H7 (cell line): ENCODE results near the gene RARRES2. TPM values are rescaled to one million over a fixed set of nuclear protein-coding genes. Genes with fewer than 3 reads are reported as not detected.
A peak's percentile ranks its signal among the peaks of the same experiment; 100 is the strongest.
"Not testable (repeated sequence)": the region's sequence is repeated elsewhere in the genome, so short reads cannot be mapped to it uniquely, and the experiment has no call there.

Source experiments
- DNase-seq: peaks from one replicate; pipeline ENCODE4 v3.0.0; 2012
- H3K27me3 ChIP-seq: 2 replicates; pipeline ENCODE4 v1.6.0; 2011; ENCODE audit warnings: mild to moderate bottlenecking, low read length; ENCODE audit not compliant: control insufficient read depth, insufficient read depth
- H3K36me3 ChIP-seq: replicated peaks from 2 replicates; pipeline ENCODE4 v1.5.1; 2011; ENCODE audit warnings: low read length; ENCODE audit not compliant: control insufficient read depth, insufficient read depth
- H3K4me3 ChIP-seq: 2 replicates; pipeline ENCODE4 v1.5.1; 2011; ENCODE audit warnings: low read depth, mild to moderate bottlenecking, control low read depth, low read length, moderate library complexity; ENCODE audit not compliant: insufficient read depth
- total RNA-seq: library from RNA; depleted of rRNA; stranded (reverse); fragments of >200 nt; shearing (Covaris generic); gene quantifications from 2 replicates; pipeline ENCODE4 v1.2.3, GENCODE V29; 2014; rRNA removed

The RARRES2 gene
- total RNA-seq: 198 and 223 TPM in 2 replicates

DNA sequence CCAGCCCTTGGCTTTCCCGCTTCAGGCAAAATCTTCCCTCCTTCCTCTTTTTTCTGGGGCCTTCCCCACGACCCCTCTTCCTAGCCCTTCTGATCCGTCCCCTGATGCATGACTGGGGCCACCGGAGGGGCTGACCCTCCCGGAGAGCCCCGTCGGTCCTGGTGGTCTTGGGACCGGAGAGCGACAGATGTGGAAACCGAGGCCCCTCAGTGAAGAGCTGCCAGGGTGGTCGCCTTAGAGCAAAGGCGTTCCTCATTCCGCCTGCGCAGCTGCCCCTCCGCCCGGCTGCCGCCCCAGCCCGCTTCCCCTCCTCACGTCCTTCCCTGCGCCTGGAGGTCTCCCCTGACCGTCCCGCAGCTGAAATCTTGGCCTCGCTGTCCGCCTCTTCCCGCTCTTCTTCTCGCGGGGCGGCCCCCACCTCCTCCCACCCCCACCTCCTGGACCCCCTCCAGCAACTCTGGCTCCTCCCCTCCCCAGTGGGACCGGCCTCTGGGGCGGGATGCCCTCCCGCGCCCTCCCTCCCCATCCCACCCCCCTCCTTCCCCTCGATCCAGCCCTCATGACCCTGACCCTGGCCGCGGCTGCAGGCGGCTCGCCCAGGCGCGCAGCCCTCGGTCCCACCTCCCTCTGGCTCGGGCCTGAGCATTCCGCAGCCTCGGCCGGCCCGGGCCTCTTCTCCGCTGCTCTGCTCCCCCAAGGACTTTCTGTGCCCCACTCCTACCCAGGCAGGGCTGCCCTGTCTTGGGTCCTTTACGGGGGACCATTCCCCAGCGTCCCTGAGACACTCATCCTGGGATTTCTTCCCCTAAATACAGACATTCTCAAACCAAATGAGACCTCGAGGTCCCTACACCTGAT lies at the start of gene RARRES2:
Gene RARRES2, minus strand, starts transcription at position 367 of the 858 bp plus-strand sequence. CDS start 1,020 bp downstream, outside the sequence.
- Histone ChIP-seq H3K27me3 (peaks cover 31% of the 10 kb centered on the region), H3K36me3 (peaks cover 11% of the 10 kb centered on the region), H3K4me3 (peak within 1 kb of the TSS; percentile 80)
- DNase-seq: peak; percentile 95

DNA sequence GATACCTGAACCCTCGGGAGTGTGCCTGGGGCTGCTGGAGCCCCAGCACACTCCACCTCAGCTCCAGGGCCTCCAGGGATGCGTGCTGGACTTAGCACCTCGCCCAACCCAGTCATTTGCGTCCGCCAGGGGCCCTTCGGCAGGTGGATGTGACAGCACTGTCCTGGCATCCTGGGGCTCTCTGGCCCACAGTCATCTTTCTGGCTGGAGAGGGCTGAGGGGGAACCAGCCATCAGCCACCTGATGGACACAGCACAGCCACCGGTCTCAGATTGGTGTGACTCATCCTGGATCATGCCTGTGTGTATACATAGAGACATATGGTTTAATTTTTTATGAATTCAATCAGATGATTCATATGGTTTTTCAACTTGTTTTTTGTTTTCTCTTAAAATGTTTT lies 48.8 kb upstream of the RARRES2 start:
- Histone ChIP-seq H3K4me3 (no peak overlapping the region), H3K36me3 (peaks cover 8% of the 10 kb centered on the region), H3K27me3 (no peaks in the 10 kb centered on the region)
- DNase-seq: no peak

- DNase-seq: no peak
Observed at GRCh38 chr7:150389532-150389816, 48.0 kb upstream of the RARRES2 start.

GRCh38 chr7:150388709-150389531 lies 47.5 kb upstream of the RARRES2 start:
- H3K27me3 ChIP-seq: no peaks in the 10 kb centered on the region
- H3K4me3 ChIP-seq: no peak overlapping the region
- peaks cover 8% of the 10 kb centered on the region for H3K36me3 ChIP-seq
- no peak for DNase-seq

More at GRCh38 chr7:150389532-150389816, 48.0 kb upstream of the RARRES2 start:
- H3K4me3 ChIP-seq: no peak overlapping the region
- H3K27me3 ChIP-seq: no peaks in the 10 kb centered on the region
- peaks cover 8% of the 10 kb centered on the region for H3K36me3 ChIP-seq

GRCh38 chr7:150388306-150388705 lies 46.9 kb upstream of the RARRES2 start:
- Histone ChIP-seq H3K36me3 (peaks cover 8% of the 10 kb centered on the region), H3K4me3 (no peak overlapping the region), H3K27me3 (no peaks in the 10 kb centered on the region)
- no peak for DNase-seq

- not testable (repeated sequence) for H3K36me3 ChIP-seq, DNase-seq, H3K27me3 ChIP-seq, H3K4me3 ChIP-seq
Observed at GRCh38 chr7:150385884-150386283, 44.5 kb upstream of the RARRES2 start.

- Histone ChIP-seq H3K27me3 (no peaks in the 10 kb centered on the region), H3K36me3 (peaks cover 8% of the 10 kb centered on the region), H3K4me3 (no peak overlapping the region)
- no peak for DNase-seq
Observed at GRCh38 chr7:150385302-150385723, 43.9 kb upstream of the RARRES2 start.

- H3K4me3 ChIP-seq: no peak overlapping the region
- peak; percentile 48 for DNase-seq
- no peaks in the 10 kb centered on the region for H3K27me3 ChIP-seq
- peaks cover 8% of the 10 kb centered on the region for H3K36me3 ChIP-seq
Observed at GRCh38 chr7:150384406-150385301, 43.2 kb upstream of the RARRES2 start.

DNA sequence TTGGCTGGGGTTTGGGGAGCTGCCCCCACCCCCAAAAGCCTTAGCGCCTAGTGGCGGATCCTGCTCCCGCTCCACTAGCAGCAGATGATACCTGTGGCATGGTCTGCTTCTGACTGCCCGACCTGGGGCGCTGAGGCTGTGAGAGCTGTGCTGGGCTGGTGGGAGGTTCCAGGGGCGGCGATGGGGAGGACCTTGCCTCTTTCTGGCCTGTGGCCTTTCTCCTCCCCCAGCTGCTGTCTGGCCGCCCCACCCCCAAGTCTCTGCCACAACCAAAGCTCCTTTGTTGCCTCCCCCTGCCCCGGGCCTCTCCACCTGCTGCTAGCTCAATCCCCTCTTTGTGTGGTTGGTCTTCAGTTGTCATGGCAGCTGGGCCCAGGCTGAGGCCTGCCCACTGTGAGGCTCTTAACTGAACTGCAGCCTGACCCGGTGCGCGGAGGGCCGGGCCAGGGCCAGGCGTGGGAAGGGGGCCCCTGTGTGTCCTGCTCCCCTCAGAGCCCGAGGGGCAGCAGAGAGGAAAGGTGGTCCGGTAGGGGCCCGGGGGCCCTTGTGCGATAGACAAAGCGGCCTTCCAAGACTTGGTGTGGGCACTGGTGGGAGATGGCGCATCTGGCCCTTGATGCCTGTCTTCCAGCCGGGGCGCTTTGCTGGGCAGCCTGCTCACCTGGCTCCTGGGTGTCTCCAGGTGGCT lies 42.4 kb upstream of the RARRES2 start:
- no peaks in the 10 kb centered on the region for H3K27me3 ChIP-seq
- DNase-seq: peak; percentile 97
- H3K36me3 ChIP-seq: peaks cover 5% of the 10 kb centered on the region
- H3K4me3 ChIP-seq: no peak overlapping the region

GRCh38 chr7:150382844-150383225 lies 41.4 kb upstream of the RARRES2 start:
- no peak overlapping the region for H3K4me3 ChIP-seq
- H3K27me3 ChIP-seq: no peaks in the 10 kb centered on the region
- no peak for DNase-seq
- 0 out of 2 replicates have a peak, but pooled peaks cover 1% of the 10 kb centered on the region for H3K36me3 ChIP-seq

DNA sequence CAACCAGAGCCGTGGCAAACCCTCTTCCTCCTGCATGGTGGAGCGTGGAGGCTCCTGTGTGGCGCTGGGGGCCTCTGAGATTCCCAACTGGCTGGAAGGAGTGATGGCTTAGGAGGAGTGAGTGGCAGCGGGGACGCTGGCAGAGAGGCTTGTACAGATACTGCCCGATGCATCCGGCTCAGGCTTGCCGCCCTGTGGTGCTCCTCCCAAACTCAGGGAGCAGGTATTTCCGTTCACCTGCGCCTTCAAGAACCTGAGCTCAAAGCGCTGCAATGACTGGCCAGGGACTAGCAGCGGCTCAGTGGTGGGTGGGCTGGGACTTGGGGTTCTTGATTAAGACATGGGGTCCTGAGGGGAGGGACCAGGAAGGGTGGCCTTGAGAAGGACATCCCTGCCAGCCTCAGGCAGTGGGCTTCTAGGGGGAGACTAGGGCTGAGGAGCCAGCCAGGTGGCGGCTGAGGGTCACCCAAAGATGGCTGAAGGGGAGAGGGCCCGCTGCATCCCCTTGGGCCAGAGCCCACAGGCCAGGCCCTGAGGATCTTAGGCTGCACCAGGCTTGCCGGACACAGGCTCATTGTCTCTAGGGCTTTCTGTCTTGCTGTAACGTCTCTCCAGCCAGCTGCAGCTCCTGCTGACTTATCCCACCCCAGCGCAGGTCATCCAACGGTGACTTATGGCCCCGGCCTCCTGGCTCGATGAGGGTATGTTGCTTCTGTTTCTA lies 40.9 kb upstream of the RARRES2 start:
- DNase-seq: peak; percentile 47
- H3K36me3 ChIP-seq: 0 out of 2 replicates have a peak, but pooled peaks cover 1% of the 10 kb centered on the region
- H3K27me3 ChIP-seq: no peaks in the 10 kb centered on the region
- H3K4me3 ChIP-seq: no peak overlapping the region

- H3K36me3 ChIP-seq: 0 out of 2 replicates have a peak, but pooled peaks cover 1% of the 10 kb centered on the region
- H3K27me3 ChIP-seq: no peaks in the 10 kb centered on the region
- peak; percentile 37 for DNase-seq
Observed at GRCh38 chr7:150381785-150382122, 40.3 kb upstream of the RARRES2 start.

DNA sequence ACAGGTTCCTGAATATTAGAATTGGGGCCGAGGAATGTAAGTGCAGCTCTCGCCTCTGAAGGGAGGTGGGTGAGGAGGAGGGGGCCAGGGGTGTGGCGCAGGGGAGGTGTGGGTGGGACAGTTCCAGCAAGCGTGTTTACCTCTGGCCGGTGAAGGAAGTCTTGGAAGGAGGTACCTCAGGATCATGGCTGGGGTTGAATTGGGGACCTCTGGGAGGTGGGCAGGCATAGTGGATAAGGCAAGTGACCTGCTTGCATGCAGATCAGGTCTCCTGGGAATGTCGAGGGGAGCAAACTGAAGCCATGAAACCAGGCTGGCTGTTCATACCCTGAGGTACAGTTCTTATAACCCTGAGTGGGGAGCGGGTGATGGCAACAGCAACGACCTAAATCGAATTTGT lies 39.7 kb upstream of the RARRES2 start:
- Histone ChIP-seq H3K27me3 (no peaks in the 10 kb centered on the region), H3K36me3 (0 out of 2 replicates have a peak, but pooled peaks cover 1% of the 10 kb centered on the region), H3K4me3 (no peak overlapping the region)
- DNase-seq: peak; percentile 58

More at GRCh38 chr7:150381785-150382122, 40.3 kb upstream of the RARRES2 start:
- no peak overlapping the region for H3K4me3 ChIP-seq
